ENCODE measurements around the gene LEMD2.

Gene LEMD2

GRCh38 chr6:33792981-33793380 lies 4.1 kb upstream of the LEMD2 start:
- no peak for DNase-seq

GRCh38 chr6:33791620-33792019 lies 2.7 kb upstream of the LEMD2 start:
- no peak for DNase-seq

GRCh38 chr6:33790910-33791309 lies 2.0 kb upstream of the LEMD2 start:
- DNase-seq = no peak

GRCh38 chr6:33790379-33790778 lies 1.4 kb upstream of the LEMD2 start:
- DNase-seq = no peak

- DNase-seq = no peak
These were observed 593 bp upstream of the LEMD2 start for GRCh38 chr6:33789550-33789895.

- DNase-seq = peak; percentile 79
These were observed 806 bp downstream of the LEMD2 start for GRCh38 chr6:33787954-33788693.

- peak; percentile 53 for DNase-seq
These were observed 1.5 kb downstream of the LEMD2 start for GRCh38 chr6:33787346-33787953.

GRCh38 chr6:33786736-33787135 lies 2.2 kb downstream of the LEMD2 start:
- no peak for DNase-seq

- DNase-seq = peak; percentile 61
These were observed 3.2 kb downstream of the LEMD2 start for GRCh38 chr6:33785778-33786177.

GRCh38 chr6:33784787-33785186 lies 4.1 kb downstream of the LEMD2 start:
- no peak for DNase-seq

- DNase-seq = no peak
These were observed 5.0 kb downstream of the LEMD2 start for GRCh38 chr6:33783781-33784520.

GRCh38 chr6:33782561-33782960 lies 6.4 kb downstream of the LEMD2 start:
- no peak for DNase-seq

GRCh38 chr6:33781131-33781975 lies 7.6 kb downstream of the LEMD2 start:
- peak; percentile 55 for DNase-seq

GRCh38 chr6:33779895-33780294 lies 9.0 kb downstream of the LEMD2 start:
- DNase-seq = no peak

- no peak for DNase-seq
These were observed 9.6 kb downstream of the LEMD2 start for GRCh38 chr6:33779290-33779689.

- no peak for DNase-seq
These were observed 10.3 kb downstream of the LEMD2 start for GRCh38 chr6:33778444-33779121.

- DNase-seq = no peak
These were observed 11.2 kb downstream of the LEMD2 start for GRCh38 chr6:33777398-33778388.

GRCh38 chr6:33776764-33777163 lies 12.2 kb downstream of the LEMD2 start:
- DNase-seq = no peak

- no peak for DNase-seq
These were observed 12.7 kb downstream of the LEMD2 start for GRCh38 chr6:33776186-33776585.

GRCh38 chr6:33774774-33775173 lies 14.2 kb downstream of the LEMD2 start:
- DNase-seq = no peak

GRCh38 chr6:33772902-33773472 lies 15.9 kb downstream of the LEMD2 start:
- DNase-seq = no peak
